Endodermal cell (in vitro differentiated cells): ENCODE measurements around the gene IQCM. TPM values are rescaled to one million over a fixed set of nuclear protein-coding genes. Genes with fewer than 3 reads are reported as not detected.

Experiments used
- DNase-seq: peaks from one replicate; pipeline ENCODE4 v3.0.0-alpha.2; 2017
- H3K27ac ChIP-seq: 2 replicates; pipeline ENCODE4 v1.5.1; 2013; ENCODE audit warnings: mild to moderate bottlenecking, low read depth, low read length, moderate library complexity
- H3K27me3 ChIP-seq: 2 replicates; pipeline ENCODE4 v1.6.1; 2013; ENCODE audit warnings: mild to moderate bottlenecking, low read length, moderate library complexity; ENCODE audit not compliant: insufficient read depth, control insufficient read depth, poor library complexity, severe bottlenecking
- H3K36me3 ChIP-seq: 2 replicates; pipeline ENCODE4 v1.7.0; 2013; ENCODE audit warnings: mild to moderate bottlenecking, low read length, moderate library complexity; ENCODE audit not compliant: control insufficient read depth, insufficient read depth
- H3K4me1 ChIP-seq: one replicate; pipeline ENCODE4 v1.7.0; 2013; ENCODE audit warnings: low read length; ENCODE audit not compliant: control insufficient read depth, insufficient read depth
- H3K4me3 ChIP-seq: 2 replicates; pipeline ENCODE4 v1.5.1; 2013; ENCODE audit warnings: mild to moderate bottlenecking, low read length, moderate library complexity
- H3K9ac ChIP-seq: 2 replicates; pipeline ENCODE4 v1.6.1; 2013; ENCODE audit warnings: mild to moderate bottlenecking, low read length, moderate library complexity; ENCODE audit not compliant: poor library complexity, severe bottlenecking; ENCODE audit errors: extremely low read depth
- H3K9me3 ChIP-seq: 2 replicates; pipeline ENCODE4 v1.6.1; 2013; ENCODE audit warnings: mild to moderate bottlenecking, low read length, moderate library complexity; ENCODE audit not compliant: control insufficient read depth
- H3K27ac Mint-ChIP-seq: 2 replicates; pipeline ENCODE4 v1.8.0; 2020; ENCODE audit warnings: mixed read lengths
- H3K27me3 Mint-ChIP-seq: 2 replicates; pipeline ENCODE4 v1.8.0; 2021; ENCODE audit warnings: mild to moderate bottlenecking, mixed read lengths; ENCODE audit not compliant: insufficient read depth
- H3K36me3 Mint-ChIP-seq: 2 replicates; pipeline ENCODE4 v1.8.0; 2020; ENCODE audit warnings: low read depth, mixed read lengths
- H3K4me1 Mint-ChIP-seq: 2 replicates; pipeline ENCODE4 v1.8.0; 2020; ENCODE audit warnings: mixed read lengths
- H3K4me3 Mint-ChIP-seq: 2 replicates; pipeline ENCODE4 v1.8.0; 2020; ENCODE audit warnings: mild to moderate bottlenecking, moderate library complexity, mixed read lengths
- H3K9me3 Mint-ChIP-seq: 2 replicates; pipeline ENCODE4 v1.8.0; 2020; ENCODE audit warnings: mild to moderate bottlenecking, mixed read lengths
- WGBS, 2 experiments: methylation state at CpG; one replicate each; pipeline versions ENCODE4 v1.1.5 to v1.1.7; 2013; ENCODE audit warnings: missing lambda C conversion rate in 2 of 2, mixed read lengths in 1 of 2; ENCODE audit not compliant: insufficient coverage in 1 of 2, insufficient read length in 1 of 2; 5-methylcytosine and 5-hydroxymethylcytosine counted together
- total RNA-seq, 2 donors: library from RNA; stranded (reverse); fragmentation: NEBNext Ultra II Directional in 1 of 2; extraction: Animal tissue kit (Norgen Biotek cat#: 25700) in 1 of 2; gene quantifications; 2 replicates in 1 of 2; 3 replicates in 1 of 2; pipeline ENCODE4 v1.2.1, GENCODE V29; 2021
- TF ChIP-seq, protein P1 (sequence below): fragments of 200-600 bp; sonication (generic); conservative IDR thresholded peaks from 2 replicates; pipeline ENCODE4 v1.5.0; 2021; ENCODE audit warnings: antibody characterized with exemption, mild to moderate bottlenecking

IQCM gene
- total RNA-seq, 2 donors from 2014 or later = not detected

DNA sequence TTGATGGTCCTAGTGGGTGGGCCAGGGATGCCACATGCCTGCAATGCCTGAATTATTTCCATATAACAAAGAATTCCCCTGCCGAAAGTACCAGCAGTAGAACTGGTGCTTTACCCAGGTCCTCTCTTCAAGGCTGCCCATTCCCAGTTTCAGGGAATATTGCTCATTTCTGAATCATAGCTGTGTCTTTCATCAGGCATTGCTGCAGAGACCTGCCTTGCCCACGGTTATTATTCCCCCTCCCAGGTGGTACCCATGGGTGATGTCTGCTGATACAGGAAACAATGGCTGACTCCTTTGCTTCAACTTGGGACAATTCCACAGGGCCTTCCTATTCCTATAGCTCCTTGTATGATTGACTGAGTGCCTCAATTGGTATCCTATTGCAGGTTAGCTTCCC, 9.7 kb upstream of the IQCM start:
- no peaks in the 10 kb centered on the region for H3K36me3 Mint-ChIP-seq
- 83 to 95% methylated on average over 2 of the region's 2 CpGs for WGBS, 2 experiments
- no peaks in the 10 kb centered on the region for H3K9me3 ChIP-seq
- H3K27ac Mint-ChIP-seq = no peak overlapping the region
- no peaks in the 10 kb centered on the region for H3K27me3 Mint-ChIP-seq
- H3K27ac ChIP-seq = no peak overlapping the region
- H3K4me1 Mint-ChIP-seq = no peaks in the 10 kb centered on the region
- no peaks in the 10 kb centered on the region for H3K36me3 ChIP-seq
- no peak overlapping the region for H3K4me3 ChIP-seq
- DNase-seq = no peak
- no peaks in the 10 kb centered on the region for H3K9me3 Mint-ChIP-seq
- H3K4me1 ChIP-seq = no peaks in the 10 kb centered on the region
- H3K9ac ChIP-seq = no peak overlapping the region
- H3K4me3 Mint-ChIP-seq = no peak overlapping the region
- TF ChIP-seq, protein P1, sequence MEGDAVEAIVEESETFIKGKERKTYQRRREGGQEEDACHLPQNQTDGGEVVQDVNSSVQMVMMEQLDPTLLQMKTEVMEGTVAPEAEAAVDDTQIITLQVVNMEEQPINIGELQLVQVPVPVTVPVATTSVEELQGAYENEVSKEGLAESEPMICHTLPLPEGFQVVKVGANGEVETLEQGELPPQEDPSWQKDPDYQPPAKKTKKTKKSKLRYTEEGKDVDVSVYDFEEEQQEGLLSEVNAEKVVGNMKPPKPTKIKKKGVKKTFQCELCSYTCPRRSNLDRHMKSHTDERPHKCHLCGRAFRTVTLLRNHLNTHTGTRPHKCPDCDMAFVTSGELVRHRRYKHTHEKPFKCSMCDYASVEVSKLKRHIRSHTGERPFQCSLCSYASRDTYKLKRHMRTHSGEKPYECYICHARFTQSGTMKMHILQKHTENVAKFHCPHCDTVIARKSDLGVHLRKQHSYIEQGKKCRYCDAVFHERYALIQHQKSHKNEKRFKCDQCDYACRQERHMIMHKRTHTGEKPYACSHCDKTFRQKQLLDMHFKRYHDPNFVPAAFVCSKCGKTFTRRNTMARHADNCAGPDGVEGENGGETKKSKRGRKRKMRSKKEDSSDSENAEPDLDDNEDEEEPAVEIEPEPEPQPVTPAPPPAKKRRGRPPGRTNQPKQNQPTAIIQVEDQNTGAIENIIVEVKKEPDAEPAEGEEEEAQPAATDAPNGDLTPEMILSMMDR = no peak
- no peaks in the 10 kb centered on the region for H3K27me3 ChIP-seq

DNA sequence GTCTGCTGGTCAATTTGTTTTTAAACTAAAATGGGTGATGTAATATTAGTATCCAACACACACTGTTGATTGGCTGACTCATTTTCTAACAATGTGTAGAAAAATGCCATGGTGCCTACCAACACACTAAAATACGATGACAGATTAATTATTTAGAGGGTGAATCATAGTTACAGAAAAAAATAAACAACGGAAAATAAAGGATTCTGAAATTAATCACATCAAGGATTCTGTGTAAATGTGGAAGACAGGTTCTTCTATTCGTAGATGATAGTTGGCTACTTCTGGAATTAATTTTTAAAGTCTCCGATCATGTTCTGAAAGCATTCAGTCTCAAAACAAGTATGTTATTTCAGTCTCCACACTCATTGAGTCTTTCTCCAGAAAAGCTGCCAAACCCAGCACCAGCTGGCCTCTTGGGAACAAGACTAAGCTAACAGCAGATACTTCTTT, 8.2 kb upstream of the IQCM start:
- Mint-ChIP-seq H3K9me3 (no peaks in the 10 kb centered on the region), H3K27ac (no peak overlapping the region)

DNA sequence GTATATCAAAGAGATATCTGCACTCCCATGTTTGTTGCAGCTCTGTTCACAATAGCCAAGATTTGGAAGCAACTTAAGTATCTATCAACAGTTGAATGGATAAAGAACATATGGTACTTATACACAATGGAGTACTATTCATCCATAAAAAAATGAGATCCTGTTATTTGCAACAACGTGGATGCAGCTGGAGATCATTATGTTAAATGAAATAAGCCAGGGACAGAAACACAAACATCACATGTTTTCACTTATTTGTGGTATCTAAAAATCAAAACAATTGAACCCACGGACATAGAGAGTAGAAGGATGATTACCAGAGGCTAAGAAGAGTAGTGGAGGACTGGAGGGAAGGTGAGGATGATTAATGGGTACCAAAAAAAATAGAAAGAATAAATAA, 14.2 kb downstream of the IQCM start:
- DNase-seq = no peak
- no peak overlapping the region for H3K27ac Mint-ChIP-seq
- H3K27me3 Mint-ChIP-seq = no peaks in the 10 kb centered on the region
- no peaks in the 10 kb centered on the region for H3K36me3 Mint-ChIP-seq
- 94 to 100% methylated on average over 1 of the region's 2 CpGs for WGBS, 2 experiments
- H3K4me3 Mint-ChIP-seq = no peak overlapping the region
- H3K4me3 ChIP-seq = no peak overlapping the region
- H3K36me3 ChIP-seq = no peaks in the 10 kb centered on the region
- H3K27me3 ChIP-seq = no peaks in the 10 kb centered on the region
- no peaks in the 10 kb centered on the region for H3K4me1 Mint-ChIP-seq
- no peaks in the 10 kb centered on the region for H3K9me3 ChIP-seq
- TF ChIP-seq, protein P1 = no peak
- H3K4me1 ChIP-seq = no peaks in the 10 kb centered on the region
- no peak overlapping the region for H3K9ac ChIP-seq
- H3K9me3 Mint-ChIP-seq = no peaks in the 10 kb centered on the region
- H3K27ac ChIP-seq = no peak overlapping the region

More for the DNA sequence above, 8.2 kb upstream of the IQCM start:
- Histone ChIP-seq H3K27me3 (no peaks in the 10 kb centered on the region), H3K27ac (no peak overlapping the region), H3K9me3 (no peaks in the 10 kb centered on the region), H3K9ac (no peak overlapping the region), H3K4me3 (no peak overlapping the region), H3K36me3 (no peaks in the 10 kb centered on the region), H3K4me1 (no peaks in the 10 kb centered on the region)
- Mint-ChIP-seq H3K27me3 (no peaks in the 10 kb centered on the region), H3K4me1 (no peaks in the 10 kb centered on the region), H3K4me3 (no peak overlapping the region), H3K36me3 (no peaks in the 10 kb centered on the region)
- 88 to 96% methylated on average over 1 to 4 of the region's 4 CpGs for WGBS, 2 experiments
- TF ChIP-seq, protein P1 = no peak
- no peak for DNase-seq
